Memory B cell (primary cell): ENCODE data around the gene C1QTNF12.
A peak's percentile ranks its signal among the peaks of the same experiment; 100 is the strongest.

ENCODE experiments used
- ATAC-seq: fragments of 150-1000 bp; cut with Tn5 transposase; 2 replicates; pipeline ENCODE4 v1.10.0; 2021; ENCODE audit warnings: low read depth, mild to moderate bottlenecking, moderate library complexity
- DNase-seq, 2 donors: peaks; one replicate each; pipeline ENCODE4 v3.0.0; 2022; ENCODE audit warnings: low spot score in 2 of 2
- H3K27ac Mint-ChIP-seq: one replicate; pipeline ENCODE4 v1.8.0; 2022; ENCODE audit warnings: mild to moderate bottlenecking, moderate library complexity, mixed read lengths
- H3K27me3 Mint-ChIP-seq: one replicate; pipeline ENCODE4 v1.8.0; 2022; ENCODE audit warnings: mixed read lengths
- H3K36me3 Mint-ChIP-seq: one replicate; pipeline ENCODE4 v1.8.0; 2022; ENCODE audit warnings: mild to moderate bottlenecking, mixed read lengths
- H3K4me1 Mint-ChIP-seq: one replicate; pipeline ENCODE4 v1.8.0; 2022; ENCODE audit warnings: mixed read lengths
- H3K4me3 Mint-ChIP-seq: one replicate; pipeline ENCODE4 v1.8.0; 2022; ENCODE audit warnings: mild to moderate bottlenecking, moderate library complexity, mixed read lengths
- H3K9me3 Mint-ChIP-seq: one replicate; pipeline ENCODE4 v1.8.0; 2022; ENCODE audit warnings: mixed read lengths

C1QTNF12 gene

DNA sequence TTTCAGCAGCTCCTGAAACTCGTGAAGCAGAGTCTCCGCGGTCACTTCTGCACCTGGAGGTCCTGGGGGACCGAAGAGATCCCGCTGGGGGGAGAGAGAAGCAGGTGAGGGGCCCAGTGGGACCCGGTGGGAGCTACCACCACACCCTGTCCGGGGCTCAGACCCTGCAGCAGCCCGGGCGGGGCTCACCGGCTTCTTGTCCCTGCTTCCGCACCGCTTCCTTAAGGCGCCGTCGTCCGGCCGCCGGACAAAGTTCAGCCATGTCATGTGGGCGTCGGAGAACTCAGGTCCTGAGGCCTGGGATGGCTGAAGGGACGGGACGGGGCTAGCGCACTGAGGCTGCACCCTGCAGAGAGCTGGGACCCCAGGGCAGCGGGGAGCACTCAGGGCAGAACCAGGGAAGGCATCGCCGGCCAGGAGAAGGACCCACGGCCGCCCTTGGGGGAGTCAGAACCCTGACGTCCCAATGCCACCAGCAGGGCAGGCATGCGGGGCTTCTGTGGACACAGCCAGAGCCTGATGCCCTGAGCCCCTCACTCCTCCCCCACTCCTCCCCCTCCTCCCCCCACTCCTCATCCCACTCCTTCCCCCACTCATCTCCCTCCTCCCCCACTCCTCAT is 2.2 kb downstream of the C1QTNF12 start:
- Mint-ChIP-seq H3K4me1 (no peaks in the 10 kb centered on the region), H3K9me3 (no peaks in the 10 kb centered on the region), H3K36me3 (no peaks in the 10 kb centered on the region), H3K27ac (no peak overlapping the region), H3K4me3 (no peak overlapping the region), H3K27me3 (peaks cover 8% of the 10 kb centered on the region)
- ATAC-seq: no peak
- DNase-seq: no peak

GRCh38 chr1:1243807-1244191 is 2.7 kb downstream of the C1QTNF12 start:
- no peak overlapping the region for H3K4me3 Mint-ChIP-seq
- H3K36me3 Mint-ChIP-seq: no peaks in the 10 kb centered on the region
- no peaks in the 10 kb centered on the region for H3K9me3 Mint-ChIP-seq
- DNase-seq (no peak), ATAC-seq (no peak)
- no peak overlapping the region for H3K27ac Mint-ChIP-seq
- peaks cover 8% of the 10 kb centered on the region for H3K27me3 Mint-ChIP-seq
- no peaks in the 10 kb centered on the region for H3K4me1 Mint-ChIP-seq

- no peak for DNase-seq
- ATAC-seq: no peak
- no peak overlapping the region for H3K4me3 Mint-ChIP-seq
These were observed 3.3 kb downstream of the C1QTNF12 start for GRCh38 chr1:1243266-1243660.

DNA sequence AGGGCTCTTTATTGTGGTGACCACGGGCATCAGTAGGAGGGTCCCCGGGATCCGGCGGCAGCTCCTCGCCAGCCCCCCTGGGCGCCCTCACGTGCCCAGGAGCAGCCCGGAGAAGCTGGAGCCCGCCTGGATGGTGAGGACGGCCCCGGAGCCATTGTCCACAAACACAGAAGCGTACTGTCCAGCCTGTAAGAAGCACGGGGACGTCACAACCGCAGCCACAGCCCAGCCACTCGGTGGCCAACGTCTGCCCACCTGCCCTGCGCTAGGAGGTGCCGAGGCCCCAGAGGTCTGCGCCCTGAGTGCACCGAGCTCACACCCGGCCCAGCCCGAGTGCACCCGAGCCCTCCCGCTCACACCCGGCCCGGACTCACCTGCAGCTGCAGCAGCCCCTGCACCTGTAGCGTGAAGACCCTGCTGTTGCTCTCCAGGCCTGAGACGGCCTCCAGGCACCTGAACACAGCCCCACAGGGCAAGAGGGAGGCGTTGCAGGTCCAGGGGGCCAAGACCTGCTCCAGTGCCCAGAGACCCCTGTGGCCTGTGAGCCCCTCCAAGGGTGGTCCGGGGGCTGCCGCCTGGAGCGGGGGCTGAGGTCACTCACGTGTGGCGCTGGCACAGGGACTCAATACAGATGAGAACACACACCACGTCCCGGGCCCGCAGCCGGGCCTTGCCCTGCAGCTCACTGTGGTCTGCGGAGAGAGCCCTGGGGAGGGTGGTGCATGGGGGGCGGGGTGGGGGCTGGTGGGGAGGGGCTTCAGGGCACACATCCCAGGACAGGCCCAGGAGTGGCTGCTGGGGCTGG is 3.9 kb downstream of the C1QTNF12 start:
- no peak for ATAC-seq
- H3K36me3 Mint-ChIP-seq: no peaks in the 10 kb centered on the region
- H3K4me3 Mint-ChIP-seq: no peak overlapping the region
- H3K4me1 Mint-ChIP-seq: no peaks in the 10 kb centered on the region
- H3K9me3 Mint-ChIP-seq: no peaks in the 10 kb centered on the region
- H3K27me3 Mint-ChIP-seq: peaks cover 10% of the 10 kb centered on the region
- no peak overlapping the region for H3K27ac Mint-ChIP-seq
- DNase-seq: no peak

More at GRCh38 chr1:1243266-1243660, 3.3 kb downstream of the C1QTNF12 start:
- Mint-ChIP-seq H3K27ac (no peak overlapping the region), H3K9me3 (no peaks in the 10 kb centered on the region), H3K27me3 (peaks cover 8% of the 10 kb centered on the region), H3K36me3 (no peaks in the 10 kb centered on the region), H3K4me1 (no peaks in the 10 kb centered on the region)

GRCh38 chr1:1241588-1242219 is 4.8 kb downstream of the C1QTNF12 start:
- ATAC-seq: no peak

GRCh38 chr1:1240822-1241587 is 5.5 kb downstream of the C1QTNF12 start:
- H3K27me3 Mint-ChIP-seq: peaks cover 10% of the 10 kb centered on the region
- H3K27ac Mint-ChIP-seq: no peak overlapping the region
- H3K36me3 Mint-ChIP-seq: no peaks in the 10 kb centered on the region
- DNase-seq (no peak), ATAC-seq (no peak)
- no peaks in the 10 kb centered on the region for H3K9me3 Mint-ChIP-seq
- H3K4me1 Mint-ChIP-seq: no peaks in the 10 kb centered on the region
- H3K4me3 Mint-ChIP-seq: no peak overlapping the region

More at GRCh38 chr1:1241588-1242219, 4.8 kb downstream of the C1QTNF12 start:
- H3K27ac Mint-ChIP-seq: no peak overlapping the region
- H3K4me1 Mint-ChIP-seq: no peaks in the 10 kb centered on the region
- DNase-seq: no peak
- H3K9me3 Mint-ChIP-seq: no peaks in the 10 kb centered on the region
- H3K4me3 Mint-ChIP-seq: no peak overlapping the region
- H3K36me3 Mint-ChIP-seq: no peaks in the 10 kb centered on the region
- peaks cover 10% of the 10 kb centered on the region for H3K27me3 Mint-ChIP-seq

DNA sequence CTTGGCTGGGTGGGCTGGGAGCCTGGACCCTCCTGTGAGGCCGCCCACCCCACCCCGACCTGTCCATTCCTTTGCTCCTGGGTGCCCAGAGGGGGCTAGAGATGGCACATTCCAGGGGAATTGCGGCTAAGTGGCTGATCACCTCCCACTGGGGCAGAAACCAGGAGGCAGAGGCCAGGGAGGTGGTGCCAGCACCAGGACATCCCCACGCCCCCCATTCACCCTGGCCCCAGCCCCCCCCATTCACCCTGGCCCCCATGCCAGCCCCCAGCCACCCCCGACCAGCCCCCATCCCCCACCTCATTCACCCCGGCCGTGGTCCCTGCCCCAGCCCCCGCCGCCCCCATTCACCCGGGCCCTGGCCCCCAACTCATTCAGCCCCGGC is 6.2 kb downstream of the C1QTNF12 start:
- no peaks in the 10 kb centered on the region for H3K36me3 Mint-ChIP-seq
- no peak overlapping the region for H3K4me3 Mint-ChIP-seq
- H3K9me3 Mint-ChIP-seq: no peaks in the 10 kb centered on the region
- H3K4me1 Mint-ChIP-seq: no peaks in the 10 kb centered on the region
- ATAC-seq: no peak
- H3K27me3 Mint-ChIP-seq: peaks cover 10% of the 10 kb centered on the region
- no peak overlapping the region for H3K27ac Mint-ChIP-seq
- no peak for DNase-seq

DNA sequence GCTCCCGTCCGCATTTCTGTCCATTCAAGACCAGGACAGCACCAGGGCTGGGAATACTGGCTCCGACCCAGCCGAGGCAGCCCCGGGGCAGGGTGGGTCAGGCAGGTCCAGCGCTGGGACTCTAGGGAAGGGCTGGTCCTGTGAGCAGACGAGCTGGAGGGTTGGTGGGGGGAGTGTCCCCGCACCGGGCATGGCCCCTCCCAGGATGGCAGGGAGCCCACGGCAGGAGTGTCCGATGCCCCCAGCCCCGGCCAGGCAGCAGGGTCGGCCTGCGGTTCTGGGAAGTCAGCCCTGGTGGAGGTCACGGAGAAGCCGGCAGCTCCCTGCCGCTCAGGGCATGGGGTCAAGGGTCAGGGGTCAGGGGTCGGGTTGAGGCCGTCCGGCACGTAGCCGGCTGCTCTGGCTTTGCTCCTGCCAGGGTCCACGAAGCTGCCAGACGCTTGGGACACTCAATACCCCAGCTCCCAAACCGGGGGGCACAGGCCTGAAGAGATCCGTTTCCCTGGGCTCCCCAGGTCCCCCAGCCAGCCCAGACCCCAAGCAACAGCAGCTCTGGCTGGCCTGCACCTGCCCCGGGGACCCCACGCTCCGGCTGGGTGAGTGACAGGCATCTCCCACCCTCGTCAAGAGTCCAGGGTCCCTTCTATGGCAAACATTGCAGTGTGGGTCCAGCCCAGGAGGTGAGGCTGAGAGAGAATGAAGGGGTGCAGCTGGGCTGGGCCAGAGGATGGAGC is 6.7 kb downstream of the C1QTNF12 start:
- H3K4me3 Mint-ChIP-seq: no peak overlapping the region
- DNase-seq (no peak), ATAC-seq (no peak)
- no peak overlapping the region for H3K27ac Mint-ChIP-seq
- no peaks in the 10 kb centered on the region for H3K9me3 Mint-ChIP-seq
- peaks cover 10% of the 10 kb centered on the region for H3K27me3 Mint-ChIP-seq
- no peaks in the 10 kb centered on the region for H3K4me1 Mint-ChIP-seq
- H3K36me3 Mint-ChIP-seq: no peaks in the 10 kb centered on the region

DNA sequence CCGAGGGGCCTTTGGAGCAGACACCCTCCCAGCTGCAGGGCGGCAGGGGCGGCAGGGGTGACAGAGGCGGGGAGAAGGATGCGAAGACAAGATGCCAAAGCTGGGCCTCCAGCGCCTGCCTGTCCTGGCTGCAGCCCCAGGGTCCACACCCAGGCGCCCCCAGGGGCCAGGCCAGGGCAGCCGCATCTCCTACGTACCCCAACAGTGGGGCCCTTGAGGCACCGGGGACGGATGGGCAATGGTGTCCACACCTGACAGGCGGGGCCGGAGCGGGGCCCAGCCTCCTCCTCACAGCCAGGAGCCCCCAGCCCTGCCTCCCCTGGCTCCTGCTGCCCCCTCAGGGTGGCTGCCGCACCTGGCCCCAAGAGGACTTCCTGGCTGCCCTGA is 7.3 kb downstream of the C1QTNF12 start:
- H3K27ac Mint-ChIP-seq: no peak overlapping the region
- ATAC-seq (no peak), DNase-seq (no peak)
- H3K27me3 Mint-ChIP-seq: peaks cover 10% of the 10 kb centered on the region
- H3K36me3 Mint-ChIP-seq: no peaks in the 10 kb centered on the region
- H3K4me1 Mint-ChIP-seq: peaks cover 5% of the 10 kb centered on the region
- H3K4me3 Mint-ChIP-seq: no peak overlapping the region
- H3K9me3 Mint-ChIP-seq: no peaks in the 10 kb centered on the region

DNA sequence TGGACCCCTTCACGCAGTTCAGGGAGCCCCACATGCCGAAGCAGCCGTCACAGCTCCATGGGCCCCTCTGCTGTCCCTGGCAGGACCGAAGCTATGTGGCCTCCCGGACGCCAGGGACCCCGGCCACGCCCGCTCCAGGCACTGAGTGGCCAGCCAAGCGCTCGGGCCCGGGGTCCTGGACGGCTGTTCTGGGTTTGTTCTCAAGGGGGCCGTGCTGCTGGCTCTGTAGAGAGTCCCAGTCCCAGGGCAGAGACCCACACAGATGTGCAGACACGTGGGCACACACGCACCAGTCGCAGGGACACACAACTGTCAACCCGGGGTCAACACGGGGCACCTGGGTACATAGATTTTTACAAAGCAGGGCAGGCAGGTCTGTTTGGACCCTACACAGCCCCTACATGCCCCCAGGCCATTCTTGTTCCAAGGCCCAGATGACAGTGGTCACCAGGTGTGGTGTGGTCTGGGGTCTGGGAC is 7.8 kb downstream of the C1QTNF12 start:
- no peak for DNase-seq
- no peak for ATAC-seq
- no peaks in the 10 kb centered on the region for H3K9me3 Mint-ChIP-seq
- peaks cover 7% of the 10 kb centered on the region for H3K4me1 Mint-ChIP-seq
- H3K4me3 Mint-ChIP-seq: no peak overlapping the region
- H3K27ac Mint-ChIP-seq: no peak overlapping the region
- peaks cover 10% of the 10 kb centered on the region for H3K27me3 Mint-ChIP-seq
- H3K36me3 Mint-ChIP-seq: no peaks in the 10 kb centered on the region

DNA sequence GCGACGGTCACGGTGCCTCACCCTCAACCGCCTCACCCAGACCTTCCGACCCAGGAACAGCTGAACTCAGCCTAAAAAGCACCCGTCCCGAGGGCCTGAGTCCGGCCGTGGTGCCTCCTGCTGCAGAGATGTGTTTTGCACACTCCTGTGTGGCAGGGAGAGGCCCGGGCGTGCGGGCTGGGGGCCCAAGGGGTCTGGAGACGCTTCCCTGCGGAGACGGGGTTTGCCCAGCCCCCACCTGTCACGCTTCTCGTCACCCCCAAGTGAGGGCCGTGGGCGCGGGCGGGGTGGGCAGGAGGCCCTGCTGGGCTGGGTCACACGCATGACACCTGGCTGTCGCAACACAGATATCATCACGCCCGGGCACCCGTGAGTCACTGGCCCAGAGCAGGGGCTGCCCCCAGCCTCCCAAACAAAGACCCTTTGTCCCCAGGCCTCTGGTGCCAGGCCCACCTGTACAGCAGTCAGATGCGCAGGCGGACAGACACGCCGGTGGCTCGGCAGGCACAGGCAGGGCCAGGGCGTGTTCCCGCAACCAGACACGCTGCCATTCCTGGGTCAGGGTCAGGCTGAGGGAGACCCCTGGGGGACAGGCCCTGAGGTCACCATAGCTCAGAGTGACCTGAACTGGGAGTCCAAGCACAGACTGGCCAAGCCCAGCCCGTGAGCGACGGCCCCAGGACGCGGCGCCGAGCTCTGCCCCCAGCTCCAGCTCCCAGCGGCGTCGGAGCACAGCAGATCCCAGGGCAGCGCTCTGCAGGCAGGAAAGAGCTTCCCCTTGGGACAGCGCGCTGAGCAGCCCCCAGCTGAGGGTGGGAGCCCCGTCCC is 8.4 kb downstream of the C1QTNF12 start:
- peak; percentile 66 for ATAC-seq
- Mint-ChIP-seq H3K4me3 (peak overlapping the region; percentile 27), H3K4me1 (peaks cover 10% of the 10 kb centered on the region), H3K36me3 (no peaks in the 10 kb centered on the region), H3K9me3 (no peaks in the 10 kb centered on the region), H3K27ac (no peak overlapping the region), H3K27me3 (peaks cover 10% of the 10 kb centered on the region)
- no peak for DNase-seq

- Mint-ChIP-seq H3K27me3 (peaks cover 10% of the 10 kb centered on the region), H3K9me3 (no peaks in the 10 kb centered on the region)
- no peak for ATAC-seq
These were observed 9.3 kb downstream of the C1QTNF12 start for GRCh38 chr1:1236945-1237873.

More at GRCh38 chr1:1236945-1237873, 9.3 kb downstream of the C1QTNF12 start:
- peak overlapping the region; percentile 27 for H3K4me3 Mint-ChIP-seq
- no peaks in the 10 kb centered on the region for H3K36me3 Mint-ChIP-seq
- peaks cover 10% of the 10 kb centered on the region for H3K4me1 Mint-ChIP-seq
- no peak overlapping the region for H3K27ac Mint-ChIP-seq
- DNase-seq: no peak
